HCT116 (cell line): ENCODE results near the gene HAP1.
"Not testable (repeated sequence)": the region's sequence is repeated elsewhere in the genome, so short reads cannot be mapped to it uniquely, and the experiment has no call there.

Source experiments
- EZH2 ChIP-seq: fragments of 200-600 bp; sonication (generic); IDR thresholded peaks from 2 replicates; pipeline ENCODE4 v1.6.1; 2017; ENCODE audit warnings: antibody characterized with exemption, mixed run types
- POLR2AphosphoS5 ChIP-seq: IDR thresholded peaks from 2 replicates; pipeline ENCODE4 v1.6.1; 2011; ENCODE audit warnings: mild to moderate bottlenecking, low read depth, low read length, moderate library complexity

- not testable (repeated sequence) for TF ChIP-seq POLR2AphosphoS5, EZH2
These were observed 59.0 kb downstream of the HAP1 start for GRCh38 chr17:41675157-41676057.
